GM20000 (cell line): ENCODE measurements around the gene ADAMTS16.

Experiments
- DNase-seq: peaks from one replicate; pipeline ENCODE4 v3.0.0; 2012; ENCODE audit warnings: low spot score
- CTCF ChIP-seq: IDR thresholded peaks from 2 replicates; pipeline ENCODE4 v1.5.1; 2012; ENCODE audit warnings: mild to moderate bottlenecking, control low read depth; ENCODE audit errors: extremely low read depth, missing control alignments

The ADAMTS16 gene

GRCh38 chr5:5314166-5314565 lies 174.0 kb downstream of the ADAMTS16 start:
- no peak for DNase-seq
- TF ChIP-seq CTCF = no peak

GRCh38 chr5:5314626-5315025 lies 174.5 kb downstream of the ADAMTS16 start:
- no peak for TF ChIP-seq CTCF
- DNase-seq = no peak

GRCh38 chr5:5315068-5315980 lies 175.2 kb downstream of the ADAMTS16 start:
- no peak for DNase-seq

GRCh38 chr5:5316334-5316733 lies 176.2 kb downstream of the ADAMTS16 start:
- no peak for TF ChIP-seq CTCF
- no peak for DNase-seq

More at GRCh38 chr5:5315068-5315980, 175.2 kb downstream of the ADAMTS16 start:
- no peak for TF ChIP-seq CTCF

- TF ChIP-seq CTCF = no peak
Measured at GRCh38 chr5:5317976-5318375, 177.8 kb downstream of the ADAMTS16 start.

GRCh38 chr5:5318426-5319190 lies 178.5 kb downstream of the ADAMTS16 start:
- TF ChIP-seq CTCF = no peak
- no peak for DNase-seq

More at GRCh38 chr5:5317976-5318375, 177.8 kb downstream of the ADAMTS16 start:
- no peak for DNase-seq
